SK-N-SH (cell line): ENCODE results near the gene NFE2. TPM values are rescaled to one million over a fixed set of nuclear protein-coding genes. Genes with fewer than 3 reads are reported as not detected.

Source experiments
- CTCF ChIA-PET: fragments of 300-600, 350-600 bp; formaldehyde crosslinking; extraction: SDS; loops from one replicate; lab custom pipeline; 2021; lab: Yijun Ruan, JAX
- POLR2A ChIA-PET: fragments of 350-600 bp; sonication (Branson Sonifier 250); formaldehyde crosslinking; extraction: SDS; loops from one replicate; lab custom pipeline; 2020; ENCODE audit warnings: antibody characterized with exemption, inconsistent platforms; lab: Yijun Ruan, JAX
- DNase-seq: peaks from one replicate; pipeline ENCODE4 v3.0.0; 2012
- H2AFZ ChIP-seq: fragments of 200-600 bp; sonication (generic); 2 replicates; pipeline ENCODE4 v1.8.1; 2016; ENCODE audit warnings: antibody characterized with exemption, mild to moderate bottlenecking, low read depth
- H3F3A ChIP-seq: fragments of 200-600 bp; sonication (generic); replicated peaks from 2 replicates; pipeline ENCODE3; 2016; ENCODE audit warnings: antibody characterized with exemption, mild to moderate bottlenecking; ENCODE audit not compliant: insufficient read depth
- H3K27ac ChIP-seq, 2 experiments: fragments of 200-500 bp in 1 of 2; fragments of 200-600 bp in 1 of 2; sonication (Bioruptor generic) in 1 of 2; sonication (generic), shearing (Covaris generic) in 1 of 2; 2 replicates each; pipeline versions ENCODE4 v1.5.1 to v1.6.1; 2014 to 2016; ENCODE audit warnings: low read depth in 2 of 2, inconsistent platforms in 1 of 2, low read length in 1 of 2, mild to moderate bottlenecking in 1 of 2, mixed read lengths in 1 of 2
- H3K27me3 ChIP-seq: fragments of 200-600 bp; sonication (generic), shearing (Covaris generic); 2 replicates; pipeline ENCODE4 v1.6.1; 2016; ENCODE audit warnings: mixed run types; ENCODE audit not compliant: insufficient read depth
- H3K36me3 ChIP-seq, 2 experiments: fragments of 200-500 bp in 1 of 2; fragments of 200-600 bp in 1 of 2; sonication (Bioruptor generic) in 1 of 2; sonication (generic) in 1 of 2; replicated peaks in 1 of 2; 2 replicates each; pipeline versions ENCODE3 to v1.5.1; 2014 to 2016; ENCODE audit warnings: low read length in 1 of 2, mild to moderate bottlenecking in 1 of 2; ENCODE audit not compliant: insufficient read depth in 2 of 2, control insufficient read depth in 1 of 2
- H3K4me1 ChIP-seq, 2 experiments: fragments of 200-500 bp in 1 of 2; fragments of 200-600 bp in 1 of 2; sonication (Bioruptor generic) in 1 of 2; sonication (generic), shearing (Covaris generic) in 1 of 2; 2 replicates each; pipeline versions ENCODE4 v1.5.1 to v1.6.1; 2014 to 2016; ENCODE audit warnings: low read depth in 1 of 2, low read length in 1 of 2, mixed run types in 1 of 2; ENCODE audit not compliant: insufficient read depth in 2 of 2, control insufficient read depth in 1 of 2
- H3K4me2 ChIP-seq: fragments of 200-600 bp; sonication (generic), shearing (Covaris generic); 2 replicates; pipeline ENCODE4 v1.6.1; 2017; ENCODE audit warnings: mixed run types
- H3K4me3 ChIP-seq, 2 experiments: fragments of 200-500 bp in 1 of 2; fragments of 200-600 bp in 1 of 2; sonication (Bioruptor generic) in 1 of 2; sonication (generic), shearing (Covaris generic) in 1 of 2; 2 replicates each; pipeline versions ENCODE4 v1.5.1 to v1.8.1; 2014 to 2016; ENCODE audit warnings: low read depth in 2 of 2, inconsistent platforms in 1 of 2, low read length in 1 of 2, mild to moderate bottlenecking in 1 of 2, mixed read lengths in 1 of 2, moderate library complexity in 1 of 2
- H3K79me2 ChIP-seq: fragments of 200-600 bp; sonication (generic); 2 replicates; pipeline ENCODE4 v1.8.1; 2017; ENCODE audit warnings: mild to moderate bottlenecking; ENCODE audit not compliant: insufficient read depth
- H3K9ac ChIP-seq: fragments of 200-600 bp; sonication (generic); 2 replicates; pipeline ENCODE4 v1.6.1; 2017; ENCODE audit warnings: mixed run types
- H3K9me2 ChIP-seq: fragments of 200-600 bp; sonication (generic); 2 replicates; pipeline ENCODE4 v1.6.1; 2017; ENCODE audit warnings: mixed run types
- H3K9me3 ChIP-seq: fragments of 200-600 bp; sonication (generic); 2 replicates; pipeline ENCODE4 v1.6.1; 2017; ENCODE audit warnings: mixed run types, mild to moderate bottlenecking, moderate library complexity
- H4K20me1 ChIP-seq: fragments of 200-600 bp; sonication (generic); 2 replicates; pipeline ENCODE4 v1.6.1; 2017; ENCODE audit warnings: mild to moderate bottlenecking, mixed run types; ENCODE audit not compliant: insufficient read depth
- GATA2 ChIP-seq: sonication (generic); formaldehyde crosslinking; IDR thresholded peaks from 2 replicates; pipeline ENCODE4 v1.5.0; 2020; ENCODE audit warnings: mild to moderate bottlenecking, missing genetic modification reagents
- RFX5 ChIP-seq: IDR thresholded peaks from 2 replicates; pipeline ENCODE4 v1.6.1; 2012; ENCODE audit warnings: mild to moderate bottlenecking, improper control_type of control experiment, low read length
- RXRA ChIP-seq: IDR thresholded peaks from 2 replicates; pipeline ENCODE4 v1.4.0; 2012; ENCODE audit warnings: low read depth, mild to moderate bottlenecking, borderline replicate concordance
- WGBS: methylation state at CpG from one replicate; pipeline ENCODE4 v1.1.6; 2017; ENCODE audit warnings: low lambda C conversion rate; 5-methylcytosine and 5-hydroxymethylcytosine counted together
- polyA plus RNA-seq, 3 experiments: library from polyadenylated mRNA; depleted of rRNA; stranded (reverse); fragments of >200 nt; gene quantifications; 2 replicates each; pipeline ENCODE4 v1.2.3, GENCODE V29; 2012
- small RNA-seq, 7 experiments: library from RNA; depleted of rRNA; stranded (forward); fragments of <200 nt; gene quantifications; one replicate each; pipeline ENCODE3, GENCODE V24; 2012
- TF ChIP-seq, protein P1 (sequence below): fragments of 200-600 bp; sonication (generic); IDR thresholded peaks from 2 replicates; pipeline ENCODE4 v1.6.1; 2017; ENCODE audit warnings: antibody characterized with exemption, mild to moderate bottlenecking, moderate library complexity

NFE2 gene
- polyA plus RNA-seq, 1 of the 3 experiments (the other 2 are of a cell fraction) = 0.25 TPM

DNA sequence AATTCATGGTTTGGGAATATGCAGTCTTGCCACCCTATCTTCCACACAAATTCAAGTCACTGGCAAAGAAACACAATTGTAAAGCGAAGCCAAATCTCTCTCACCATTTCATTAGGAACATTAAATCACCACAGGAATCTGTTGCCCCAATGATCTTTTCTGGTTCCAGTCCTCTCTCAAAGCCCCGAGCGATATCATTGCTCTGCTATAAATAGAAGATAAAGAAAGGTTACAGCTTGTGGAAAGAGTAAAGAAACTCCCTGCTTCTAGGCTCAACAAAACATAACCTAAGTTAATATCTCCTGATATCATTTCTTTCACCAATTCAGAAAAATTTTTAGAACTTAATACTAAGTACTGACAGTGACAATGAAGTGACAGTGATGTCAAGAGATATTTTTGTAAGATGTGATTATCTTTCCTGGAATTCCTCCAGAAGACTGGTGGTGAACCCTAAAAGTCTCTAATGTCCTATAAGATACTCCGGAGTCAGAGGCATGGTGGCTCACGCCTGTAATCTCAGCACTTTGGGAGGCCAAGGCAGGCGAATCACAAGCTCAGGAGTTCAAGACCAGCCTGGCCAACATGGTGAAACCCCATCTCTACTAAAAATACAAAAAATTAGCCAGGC lies 54.7 kb downstream of the NFE2 start:
- H3K27ac ChIP-seq = no peak overlapping the region
- H3K4me1 ChIP-seq = no peaks in the 10 kb centered on the region
- H2AFZ ChIP-seq = no peak overlapping the region
- no peak overlapping the region for H3K4me3 ChIP-seq
- no peak for TF ChIP-seq GATA2 (CRISPR knock-in tag)
- TF ChIP-seq RFX5 = no peak
- TF ChIP-seq RXRA = no peak
- TF ChIP-seq, protein P1, sequence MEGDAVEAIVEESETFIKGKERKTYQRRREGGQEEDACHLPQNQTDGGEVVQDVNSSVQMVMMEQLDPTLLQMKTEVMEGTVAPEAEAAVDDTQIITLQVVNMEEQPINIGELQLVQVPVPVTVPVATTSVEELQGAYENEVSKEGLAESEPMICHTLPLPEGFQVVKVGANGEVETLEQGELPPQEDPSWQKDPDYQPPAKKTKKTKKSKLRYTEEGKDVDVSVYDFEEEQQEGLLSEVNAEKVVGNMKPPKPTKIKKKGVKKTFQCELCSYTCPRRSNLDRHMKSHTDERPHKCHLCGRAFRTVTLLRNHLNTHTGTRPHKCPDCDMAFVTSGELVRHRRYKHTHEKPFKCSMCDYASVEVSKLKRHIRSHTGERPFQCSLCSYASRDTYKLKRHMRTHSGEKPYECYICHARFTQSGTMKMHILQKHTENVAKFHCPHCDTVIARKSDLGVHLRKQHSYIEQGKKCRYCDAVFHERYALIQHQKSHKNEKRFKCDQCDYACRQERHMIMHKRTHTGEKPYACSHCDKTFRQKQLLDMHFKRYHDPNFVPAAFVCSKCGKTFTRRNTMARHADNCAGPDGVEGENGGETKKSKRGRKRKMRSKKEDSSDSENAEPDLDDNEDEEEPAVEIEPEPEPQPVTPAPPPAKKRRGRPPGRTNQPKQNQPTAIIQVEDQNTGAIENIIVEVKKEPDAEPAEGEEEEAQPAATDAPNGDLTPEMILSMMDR = no peak
- no peaks in the 10 kb centered on the region for H3K27me3 ChIP-seq
- no peaks in the 10 kb centered on the region for H4K20me1 ChIP-seq
- H3K9me3 ChIP-seq = no peaks in the 10 kb centered on the region
- no peak for DNase-seq
- peaks cover 65% of the 10 kb centered on the region for H3K79me2 ChIP-seq
- no peak overlapping the region for H3K4me2 ChIP-seq
- peaks cover 24 to 66% of the 10 kb centered on the region in 2 experiments for H3K36me3 ChIP-seq
- ChIA-PET CTCF (interaction anchor here (0.7 to 1.2 kb wide), 3 partner anchors 10 to 79 kb away, joined by 3 to 4 read pairs (median 3); partner anchors contain the start of gene COPZ1), POLR2A (no interaction called here)
- H3K9ac ChIP-seq = no peak overlapping the region
- peaks cover 11% of the 10 kb centered on the region for H3F3A ChIP-seq
- 93% methylated on average over 6 of the region's 6 CpGs for WGBS
- no peaks in the 10 kb centered on the region for H3K9me2 ChIP-seq

Small RNAs within 50 kb of the gene (small RNA-seq; reads per million reads assigned to genes)
- 106 to 3,577 (median 1,514) reads per million in 7 experiments for gene MIR148B
- 0 reads per million in 7 experiments for gene RN7SL390P
- 0 reads per million in 7 experiments for gene RN7SL744P
- gene RNU6-950P = 0 reads per million in 7 experiments

Other genes with a start within 250 kb of the NFE2 start
- 1.6 and 3.7 TPM in 2 replicates for gene HOXC4, start 247.2 kb downstream of the NFE2 start, polyA plus RNA-seq (2012; rRNA removed)
- gene SMUG1, start 112.0 kb downstream of the NFE2 start, polyA plus RNA-seq (2012; rRNA removed) = 61.3 and 78.4 TPM in 2 replicates
- 11.6 and 14.1 TPM in 2 replicates for gene CBX5, start 20.9 kb downstream of the NFE2 start, polyA plus RNA-seq (2012; rRNA removed)
- gene HNRNPA1, start 20.3 kb downstream of the NFE2 start, polyA plus RNA-seq (2012; rRNA removed) = 773 and 841 TPM in 2 replicates
- gene COPZ1, start 24.1 kb upstream of the NFE2 start, polyA plus RNA-seq (2012; rRNA removed) = 111 and 156 TPM in 2 replicates
- gene GPR84, start 63.5 kb upstream of the NFE2 start, polyA plus RNA-seq (2012; rRNA removed) = 0.03 TPM in 1 of 2 replicates, not detected in the other
- gene ZNF385A, start 83.7 kb upstream of the NFE2 start, polyA plus RNA-seq (2012; rRNA removed) = 1.5 and 2.6 TPM in 2 replicates
- 35.0 and 52.5 TPM in 2 replicates for gene ITGA5, start 118.3 kb upstream of the NFE2 start, polyA plus RNA-seq (2012; rRNA removed)
- gene GTSF1, start 172.6 kb upstream of the NFE2 start, polyA plus RNA-seq (2012; rRNA removed) = 36.0 and 37.3 TPM in 2 replicates
- gene NCKAP1L, start 196.7 kb upstream of the NFE2 start, polyA plus RNA-seq (2012; rRNA removed) = 0.03 TPM in 2 replicates
- gene PDE1B, start 248.6 kb upstream of the NFE2 start, polyA plus RNA-seq (2012; rRNA removed) = not detected in 2 replicates